GM21825 (cell line): Measurements from ENCODE around the gene GLOD4.
A peak's percentile ranks its signal among the peaks of the same experiment; 100 is the strongest.
"Not testable (repeated sequence)": the region's sequence is repeated elsewhere in the genome, so short reads cannot be mapped to it uniquely, and the experiment has no call there.

ENCODE experiments used
- ATAC-seq: cut with Tn5 transposase; IDR thresholded peaks from one replicate; pipeline ENCODE4 v1.9.1; 2021; ENCODE audit warnings: mild to moderate bottlenecking, moderate library complexity; ENCODE audit not compliant: unreplicated experiment

The GLOD4 gene

GRCh38 chr17:784143-784542, 2.1 kb upstream of the GLOD4 start:
- ATAC-seq, result no peak

- no peak for ATAC-seq
These were observed 4.0 kb downstream of the GLOD4 start for GRCh38 chr17:778096-778495.

GRCh38 chr17:774313-774584, 7.8 kb downstream of the GLOD4 start:
- ATAC-seq, result no peak

- ATAC-seq, result no peak
These were observed 8.4 kb downstream of the GLOD4 start for GRCh38 chr17:773467-774312.

- ATAC-seq, result no peak
These were observed 9.1 kb downstream of the GLOD4 start for GRCh38 chr17:773016-773415.

GRCh38 chr17:767076-767475, 15.0 kb downstream of the GLOD4 start:
- no peak for ATAC-seq

- ATAC-seq, result no peak
These were observed 21.7 kb downstream of the GLOD4 start for GRCh38 chr17:760371-760770.

GRCh38 chr17:759964-760363, 22.1 kb downstream of the GLOD4 start:
- no peak for ATAC-seq

- not testable (repeated sequence) for ATAC-seq
These were observed 26.0 kb downstream of the GLOD4 start for GRCh38 chr17:756010-756567.

- not testable (repeated sequence) for ATAC-seq
These were observed 26.6 kb downstream of the GLOD4 start for GRCh38 chr17:755319-755961.

- no peak for ATAC-seq
These were observed 28.7 kb downstream of the GLOD4 start for GRCh38 chr17:753418-753817.

- no peak for ATAC-seq
These were observed 29.4 kb downstream of the GLOD4 start for GRCh38 chr17:752620-753219.

GRCh38 chr17:752002-752619, 30.0 kb downstream of the GLOD4 start, which contains the start of gene GEMIN4:
Gene GEMIN4 (minus strand): TSS chr17:752264. CDS start chr17:752142, 122 bp downstream.
- ATAC-seq, result peak; percentile 76

GRCh38 chr17:751269-752001, 30.6 kb downstream of the GLOD4 start:
- ATAC-seq, result peak; percentile 27

GRCh38 chr17:750431-751037, 31.5 kb downstream of the GLOD4 start:
- ATAC-seq, result no peak

GRCh38 chr17:749359-749758, 32.7 kb downstream of the GLOD4 start:
- ATAC-seq, result not testable (repeated sequence)

- ATAC-seq, result not testable (repeated sequence)
These were observed 33.5 kb downstream of the GLOD4 start for GRCh38 chr17:748604-749003.

- no peak for ATAC-seq
These were observed 35.1 kb downstream of the GLOD4 start for GRCh38 chr17:746783-747629.

- ATAC-seq, result no peak
These were observed 35.9 kb downstream of the GLOD4 start for GRCh38 chr17:746181-746580.
